RWPE1 (cell line): Measurements from ENCODE around the gene RUNX2.
A peak's percentile ranks its signal among the peaks of the same experiment; 100 is the strongest.

Experiments used
- CTCF ChIA-PET: fragments of 350-600 bp; sonication (Branson Sonifier 250); formaldehyde crosslinking; extraction: SDS; loops from one replicate; lab custom pipeline; 2021; lab: Yijun Ruan, JAX
- POLR2A ChIA-PET: fragments of 400-600 bp; formaldehyde crosslinking; extraction: SDS; loops from one replicate; lab custom pipeline; 2020; ENCODE audit warnings: antibody characterized with exemption; ENCODE audit not compliant: low non-redundant PET; lab: Yijun Ruan, JAX
- DNase-seq: peaks from one replicate; pipeline ENCODE4 v3.0.0; 2012; ENCODE audit warnings: low spot score
- H3K27ac ChIP-seq: fragments of 450-650 bp; 2 replicates; pipeline ENCODE4 v1.5.1; 2017
- CTCF ChIP-seq: fragments of 450-650 bp; conservative IDR thresholded peaks from 2 replicates; pipeline ENCODE4 v1.5.1; 2017; ENCODE audit warnings: low read depth, mild to moderate bottlenecking

Gene RUNX2

GRCh38 chr6:45644720-45645119 lies 316.6 kb downstream of the RUNX2 start:
- DNase-seq = no peak
- TF ChIP-seq CTCF = no peak
- ChIA-PET POLR2A (no interaction called here), CTCF (no interaction called here)
- H3K27ac ChIP-seq = no peak overlapping the region

GRCh38 chr6:45645302-45645701 lies 317.2 kb downstream of the RUNX2 start:
- POLR2A ChIA-PET = no interaction called here
- no peak for DNase-seq
- CTCF ChIA-PET = no interaction called here
- H3K27ac ChIP-seq = no peak overlapping the region
- TF ChIP-seq CTCF = no peak

- DNase-seq = no peak
- CTCF ChIA-PET = interaction anchor here (0.6 kb wide), 2 partner anchors 872 to 1010 kb away, joined by 3 to 4 read pairs; no protein-coding TSS in a partner anchor
Measured at GRCh38 chr6:45647341-45648261, 319.5 kb downstream of the RUNX2 start.

GRCh38 chr6:45648262-45648620 lies 320.1 kb downstream of the RUNX2 start:
- ChIA-PET POLR2A (no interaction called here), CTCF (interaction anchor here (0.6 kb wide), 2 partner anchors 871 to 1011 kb away, joined by 3 to 4 read pairs; no protein-coding TSS in a partner anchor)
- no peak overlapping the region for H3K27ac ChIP-seq
- no peak for TF ChIP-seq CTCF
- no peak for DNase-seq

More at GRCh38 chr6:45647341-45648261, 319.5 kb downstream of the RUNX2 start:
- POLR2A ChIA-PET = no interaction called here
- no peak for TF ChIP-seq CTCF
- H3K27ac ChIP-seq = no peak overlapping the region

- peak; percentile 76 for DNase-seq
- H3K27ac ChIP-seq = peak overlapping the region; percentile 38; the same call in 1 of the 2 replicates
- TF ChIP-seq CTCF = no peak
- POLR2A ChIA-PET = no interaction called here
- CTCF ChIA-PET = no interaction called here
Measured at GRCh38 chr6:45650524-45651135, 322.5 kb downstream of the RUNX2 start.

GRCh38 chr6:45651301-45651700 lies 323.2 kb downstream of the RUNX2 start:
- no peak for DNase-seq
- POLR2A ChIA-PET = no interaction called here
- CTCF ChIA-PET = no interaction called here
- peak overlapping the region; percentile 3; the same call in 1 of the 2 replicates for H3K27ac ChIP-seq
- TF ChIP-seq CTCF = no peak
